ENCODE results near the gene RANBP3L. TPM values are rescaled to one million over a fixed set of nuclear protein-coding genes. Genes with fewer than 3 reads are reported as not detected.

The RANBP3L gene
- total RNA-seq, 3 donors from 2014 or later (not counting 1 experiment from before 2014, with no cell fraction given), result not detected

- no peaks in the 10 kb centered on the region for H3K36me3 ChIP-seq (ENCODE audit: control insufficient read depth, insufficient read depth, low read length)
- intact Hi-C loops (cut with micrococcal nuclease), result no loop called here
- H3K9me3 ChIP-seq (ENCODE audit: control insufficient read depth, insufficient read depth, low read length), result no peaks in the 10 kb centered on the region
- no peak overlapping the region for H3K27ac ChIP-seq (ENCODE audit: low read length)
- no peak overlapping the region for H3K27ac Mint-ChIP-seq
- ATAC-seq (no peak), DNase-seq (no peak)
- H3K36me3 Mint-ChIP-seq, result no peaks in the 10 kb centered on the region
- TF ChIP-seq, protein P1, sequence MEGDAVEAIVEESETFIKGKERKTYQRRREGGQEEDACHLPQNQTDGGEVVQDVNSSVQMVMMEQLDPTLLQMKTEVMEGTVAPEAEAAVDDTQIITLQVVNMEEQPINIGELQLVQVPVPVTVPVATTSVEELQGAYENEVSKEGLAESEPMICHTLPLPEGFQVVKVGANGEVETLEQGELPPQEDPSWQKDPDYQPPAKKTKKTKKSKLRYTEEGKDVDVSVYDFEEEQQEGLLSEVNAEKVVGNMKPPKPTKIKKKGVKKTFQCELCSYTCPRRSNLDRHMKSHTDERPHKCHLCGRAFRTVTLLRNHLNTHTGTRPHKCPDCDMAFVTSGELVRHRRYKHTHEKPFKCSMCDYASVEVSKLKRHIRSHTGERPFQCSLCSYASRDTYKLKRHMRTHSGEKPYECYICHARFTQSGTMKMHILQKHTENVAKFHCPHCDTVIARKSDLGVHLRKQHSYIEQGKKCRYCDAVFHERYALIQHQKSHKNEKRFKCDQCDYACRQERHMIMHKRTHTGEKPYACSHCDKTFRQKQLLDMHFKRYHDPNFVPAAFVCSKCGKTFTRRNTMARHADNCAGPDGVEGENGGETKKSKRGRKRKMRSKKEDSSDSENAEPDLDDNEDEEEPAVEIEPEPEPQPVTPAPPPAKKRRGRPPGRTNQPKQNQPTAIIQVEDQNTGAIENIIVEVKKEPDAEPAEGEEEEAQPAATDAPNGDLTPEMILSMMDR (IDR thresholded peaks at IDR 0.05), result no peak
- H3K27me3 ChIP-seq (ENCODE audit: control insufficient read depth, insufficient read depth, low read length), result no peaks in the 10 kb centered on the region
- WGBS (ENCODE audit: insufficient coverage), result 89% methylated on average over 3 of the region's 3 CpGs
- H3K4me1 ChIP-seq (ENCODE audit: control insufficient read depth, insufficient read depth, low read length), result no peaks in the 10 kb centered on the region
- no peak overlapping the region for H3K4me3 Mint-ChIP-seq
- no peaks in the 10 kb centered on the region for H3K4me1 Mint-ChIP-seq
- H3K9me3 Mint-ChIP-seq, result no peaks in the 10 kb centered on the region
- H3K27me3 Mint-ChIP-seq (ENCODE audit: low read depth in 2 of 2), result peaks cover 6 to 11% of the 10 kb centered on the region in 2 donors
- H3K4me3 ChIP-seq (ENCODE audit: low read length), result no peak overlapping the region
Measured at GRCh38 chr5:36270175-36270574, 31.5 kb downstream of the RANBP3L start.

DNA sequence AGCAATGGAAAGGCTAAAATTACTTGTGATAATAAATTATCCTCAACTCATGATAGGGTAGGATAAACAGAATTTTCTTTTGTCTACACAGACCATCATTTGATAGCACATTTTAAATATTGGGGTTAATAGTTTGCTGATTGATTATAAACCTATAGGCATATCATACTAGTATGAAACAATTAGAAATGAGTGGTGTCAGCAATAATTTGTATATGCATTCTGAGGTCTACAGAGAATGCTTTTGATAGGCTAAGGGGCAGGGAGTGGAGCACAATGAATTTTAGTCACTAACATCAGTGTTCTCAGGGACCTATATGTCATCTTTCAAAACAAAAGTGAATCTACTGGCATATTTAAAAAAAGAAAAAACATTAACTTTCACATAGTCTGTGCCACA, 32.2 kb downstream of the RANBP3L start:
- DNase-seq (no peak), ATAC-seq (no peak)
- TF ChIP-seq, protein P1 (IDR thresholded peaks at IDR 0.05), result no peak
- no peaks in the 10 kb centered on the region for H3K36me3 Mint-ChIP-seq
- no peak overlapping the region for H3K27ac ChIP-seq (ENCODE audit: low read length)
- no peaks in the 10 kb centered on the region for H3K27me3 ChIP-seq (ENCODE audit: control insufficient read depth, insufficient read depth, low read length)
- intact Hi-C loops (cut with micrococcal nuclease), result loop anchor here (5.0 kb wide), 1 partner anchor 423 kb away; no protein-coding TSS in a partner anchor
- no peaks in the 10 kb centered on the region for H3K9me3 ChIP-seq (ENCODE audit: control insufficient read depth, insufficient read depth, low read length)
- no peak overlapping the region for H3K4me3 Mint-ChIP-seq
- peaks cover 6 to 8% of the 10 kb centered on the region in 2 donors for H3K27me3 Mint-ChIP-seq (ENCODE audit: low read depth in 2 of 2)
- no peaks in the 10 kb centered on the region for H3K4me1 ChIP-seq (ENCODE audit: control insufficient read depth, insufficient read depth, low read length)
- no peak overlapping the region for H3K4me3 ChIP-seq (ENCODE audit: low read length)
- no peaks in the 10 kb centered on the region for H3K4me1 Mint-ChIP-seq
- H3K9me3 Mint-ChIP-seq, result no peaks in the 10 kb centered on the region
- no peaks in the 10 kb centered on the region for H3K36me3 ChIP-seq (ENCODE audit: control insufficient read depth, insufficient read depth, low read length)
- no peak overlapping the region for H3K27ac Mint-ChIP-seq

- no peak for ATAC-seq
- Mint-ChIP-seq H3K4me3 (no peak overlapping the region), H3K36me3 (no peaks in the 10 kb centered on the region), H3K27ac (no peak overlapping the region), H3K4me1 (no peaks in the 10 kb centered on the region), H3K9me3 (no peaks in the 10 kb centered on the region), H3K27me3 (ENCODE audit: low read depth in 2 of 2) (peaks cover 0 to 8% of the 10 kb centered on the region in 2 donors)
- Histone ChIP-seq H3K27me3 (ENCODE audit: control insufficient read depth, insufficient read depth, low read length) (no peaks in the 10 kb centered on the region), H3K4me3 (ENCODE audit: low read length) (no peak overlapping the region), H3K9me3 (ENCODE audit: control insufficient read depth, insufficient read depth, low read length) (no peaks in the 10 kb centered on the region), H3K4me1 (ENCODE audit: control insufficient read depth, insufficient read depth, low read length) (no peaks in the 10 kb centered on the region), H3K36me3 (ENCODE audit: control insufficient read depth, insufficient read depth, low read length) (no peaks in the 10 kb centered on the region), H3K27ac (ENCODE audit: low read length) (no peak overlapping the region)
- 100% methylated on average over 3 of the region's 3 CpGs for WGBS (ENCODE audit: insufficient coverage)
- TF ChIP-seq, protein P1 (IDR thresholded peaks at IDR 0.05), result no peak
- intact Hi-C loops (cut with micrococcal nuclease), result loop anchor here (5.0 kb wide), 1 partner anchor 424 kb away; no protein-coding TSS in a partner anchor
- no peak for DNase-seq
Measured at GRCh38 chr5:36267905-36268304, 33.8 kb downstream of the RANBP3L start.

GRCh38 chr5:36264202-36264760, 37.4 kb downstream of the RANBP3L start:
- no peaks in the 10 kb centered on the region for H3K27me3 ChIP-seq (ENCODE audit: control insufficient read depth, insufficient read depth, low read length)
- no peaks in the 10 kb centered on the region for H3K4me1 ChIP-seq (ENCODE audit: control insufficient read depth, insufficient read depth, low read length)
- H3K27ac Mint-ChIP-seq, result no peak overlapping the region
- 94% methylated on average over 3 of the region's 4 CpGs for WGBS (ENCODE audit: insufficient coverage)
- no peaks in the 10 kb centered on the region for H3K9me3 ChIP-seq (ENCODE audit: control insufficient read depth, insufficient read depth, low read length)
- no peaks in the 10 kb centered on the region for H3K4me1 Mint-ChIP-seq
- H3K36me3 Mint-ChIP-seq, result no peaks in the 10 kb centered on the region
- intact Hi-C loops (cut with micrococcal nuclease), result loop anchor here (2.0 kb wide), 1 partner anchor 243 kb away; no protein-coding TSS in a partner anchor
- ATAC-seq (no peak), DNase-seq (no peak)
- TF ChIP-seq, protein P1 (IDR thresholded peaks at IDR 0.05), result no peak
- no peak overlapping the region for H3K4me3 Mint-ChIP-seq
- H3K27me3 Mint-ChIP-seq (ENCODE audit: low read depth in 2 of 2), result peaks cover 9 to 16% of the 10 kb centered on the region in 2 donors
- H3K9me3 Mint-ChIP-seq, result no peaks in the 10 kb centered on the region
- H3K27ac ChIP-seq (ENCODE audit: low read length), result no peak overlapping the region
- no peaks in the 10 kb centered on the region for H3K36me3 ChIP-seq (ENCODE audit: control insufficient read depth, insufficient read depth, low read length)
- H3K4me3 ChIP-seq (ENCODE audit: low read length), result no peak overlapping the region
